PC-9 (cell line): ENCODE results near the gene IMMP2L. TPM values are rescaled to one million over a fixed set of nuclear protein-coding genes. Genes with fewer than 3 reads are reported as not detected.
"Not testable (repeated sequence)": the region's sequence is repeated elsewhere in the genome, so short reads cannot be mapped to it uniquely, and the experiment has no call there.

ENCODE experiments used
- BruUV-seq: library from RNA; stranded (reverse); fragments of 400-500 nt; replicated peaks from 2 replicates; lab custom pipeline; 2021; lab: Mats Ljungman, UMichigan
- CTCF ChIA-PET: fragments of 300-600 bp; sonication (Branson Sonifier 250); formaldehyde crosslinking; loops from one replicate; lab custom pipeline; 2022; ENCODE audit warnings: antibody characterized with exemption; lab: Charles Lee
- POLR2A ChIA-PET: fragments of 300-600 bp; sonication (Branson Sonifier 250); formaldehyde crosslinking; loops from one replicate; lab custom pipeline; 2022; ENCODE audit warnings: antibody characterized with exemption; ENCODE audit not compliant: unreplicated experiment; lab: Charles Lee
- DNase-seq, 2 experiments: peaks; one replicate each; pipeline versions ENCODE4 v3.0.0 to v3.0.0-alpha.2; 2015 to 2022; ENCODE audit warnings: mixed read lengths in 1 of 2
- H2AFZ ChIP-seq: fragments of 200-600 bp; sonication (generic); 2 replicates; pipeline ENCODE4 v1.8.1; 2017; ENCODE audit warnings: antibody characterized with exemption
- H3F3A ChIP-seq: fragments of 200-600 bp; sonication (generic); 2 replicates; pipeline ENCODE4 v1.8.1; 2017; ENCODE audit warnings: antibody characterized with exemption, mild to moderate bottlenecking, low read depth; ENCODE audit not compliant: insufficient read depth
- H3K27ac ChIP-seq: fragments of 200-600 bp; sonication (generic); 2 replicates; pipeline ENCODE4 v1.6.1; 2016; ENCODE audit warnings: mixed run types
- H3K27me3 ChIP-seq: fragments of 200-600 bp; sonication (generic); 2 replicates; pipeline ENCODE4 v1.6.1; 2016; ENCODE audit warnings: low read depth, mixed run types; ENCODE audit not compliant: insufficient read depth
- H3K36me3 ChIP-seq: fragments of 200-600 bp; sonication (generic); 2 replicates; pipeline ENCODE4 v1.6.1; 2016; ENCODE audit warnings: low read depth, mixed run types
- H3K4me1 ChIP-seq: fragments of 200-600 bp; sonication (generic); replicated peaks from 2 replicates; pipeline ENCODE4 v1.6.1; 2016; ENCODE audit warnings: mixed run types; ENCODE audit not compliant: insufficient read depth
- H3K4me2 ChIP-seq: fragments of 200-600 bp; sonication (generic); 2 replicates; pipeline ENCODE4 v1.6.1; 2017; ENCODE audit warnings: mixed run types
- H3K4me3 ChIP-seq: fragments of 200-600 bp; sonication (generic); 2 replicates; pipeline ENCODE4 v1.6.1; 2016; ENCODE audit warnings: mixed run types
- H3K79me2 ChIP-seq: fragments of 200-600 bp; sonication (generic); 2 replicates; pipeline ENCODE4 v1.6.1; 2017; ENCODE audit warnings: low read depth, mixed run types
- H3K9me2 ChIP-seq: fragments of 200-600 bp; sonication (generic); 2 replicates; pipeline ENCODE4 v1.8.1; 2017; ENCODE audit warnings: mild to moderate bottlenecking; ENCODE audit not compliant: insufficient read depth
- H3K9me3 ChIP-seq: fragments of 200-600 bp; sonication (generic); 2 replicates; pipeline ENCODE4 v1.8.1; 2016; ENCODE audit warnings: low read depth; ENCODE audit not compliant: insufficient read depth
- H4K20me1 ChIP-seq: fragments of 200-600 bp; sonication (generic); 2 replicates; pipeline ENCODE4 v1.8.1; 2017; ENCODE audit not compliant: insufficient read depth
- CTCF ChIP-seq: fragments of 200-600 bp; sonication (generic); conservative IDR thresholded peaks from 2 replicates; pipeline ENCODE4 v1.6.1; 2017; ENCODE audit warnings: mixed run types, antibody characterized with exemption, mild to moderate bottlenecking, moderate library complexity
- EZH2 ChIP-seq: fragments of 200-600 bp; sonication (generic); IDR thresholded peaks from 2 replicates; pipeline ENCODE4 v1.8.0; 2017; ENCODE audit warnings: antibody characterized with exemption, low read depth
- intact Hi-C: fragments of 100-400 bp; cut with micrococcal nuclease; formaldehyde crosslinking; loops from one replicate; pipeline ENCODE4 v1.10.0; 2022; ENCODE audit not compliant: unreplicated experiment
- total RNA-seq: library from RNA; stranded (reverse); gene quantifications from 2 replicates; pipeline ENCODE4 v1.2.3, GENCODE V29; 2021

Gene IMMP2L
- total RNA-seq, 1 experiment from 2014 or later: 40.5 TPM

- BruUV-seq: no TSS peak
- no peaks in the 10 kb centered on the region for H4K20me1 ChIP-seq
- no peaks in the 10 kb centered on the region for H3F3A ChIP-seq
- H3K79me2 ChIP-seq: no peaks in the 10 kb centered on the region
- no peak overlapping the region for H3K4me3 ChIP-seq
- TF ChIP-seq EZH2 (no peak), CTCF (no peak)
- no peak overlapping the region for H3K4me2 ChIP-seq
- ChIA-PET CTCF (interaction anchor here (0.6 kb wide), 1 partner anchor 718 kb away, joined by 3 read pairs; no protein-coding TSS in a partner anchor), POLR2A (no interaction called here)
- no peaks in the 10 kb centered on the region for H3K27me3 ChIP-seq
- no peak overlapping the region for H2AFZ ChIP-seq
- no peaks in the 10 kb centered on the region for H3K9me2 ChIP-seq
- intact Hi-C loops: loop anchor here (2.0 kb wide), 1 partner anchor 150 kb away; no protein-coding TSS in a partner anchor
- no peaks in the 10 kb centered on the region for H3K36me3 ChIP-seq
- no peak overlapping the region for H3K27ac ChIP-seq
- no peaks in the 10 kb centered on the region for H3K4me1 ChIP-seq
- no peaks in the 10 kb centered on the region for H3K9me3 ChIP-seq
- no peak for DNase-seq
Observed at GRCh38 chr7:111508387-111508786, 53.9 kb downstream of the IMMP2L start.

- H3K9me2 ChIP-seq, intact Hi-C loops, H3K27me3 ChIP-seq, H3K4me1 ChIP-seq, H3K4me2 ChIP-seq, H3K9me3 ChIP-seq, H3K27ac ChIP-seq, POLR2A ChIA-PET, H3K36me3 ChIP-seq, DNase-seq, CTCF ChIA-PET, H2AFZ ChIP-seq, H3K79me2 ChIP-seq, H4K20me1 ChIP-seq, H3K4me3 ChIP-seq, BruUV-seq, H3F3A ChIP-seq: not testable (repeated sequence)
Observed at GRCh38 chr7:111505422-111505821, 56.9 kb downstream of the IMMP2L start.

- H3K9me2 ChIP-seq, H3K27ac ChIP-seq, intact Hi-C loops, BruUV-seq, H4K20me1 ChIP-seq, H3K4me3 ChIP-seq, H3F3A ChIP-seq, H2AFZ ChIP-seq, H3K79me2 ChIP-seq, CTCF ChIA-PET, H3K9me3 ChIP-seq, H3K36me3 ChIP-seq, H3K27me3 ChIP-seq, POLR2A ChIA-PET, H3K4me2 ChIP-seq, DNase-seq: not testable (repeated sequence)
- peaks cover 15% of the 10 kb centered on the region for H3K4me1 ChIP-seq
Observed at GRCh38 chr7:111501799-111502198, 60.5 kb downstream of the IMMP2L start.

GRCh38 chr7:111499027-111499426 is 63.3 kb downstream of the IMMP2L start:
- Histone ChIP-seq H3K79me2 (no peaks in the 10 kb centered on the region), H3K27me3 (no peaks in the 10 kb centered on the region), H3K4me3 (no peak overlapping the region), H3K27ac (no peak overlapping the region), H4K20me1 (no peaks in the 10 kb centered on the region), H3F3A (no peaks in the 10 kb centered on the region), H3K4me1 (peaks cover 15% of the 10 kb centered on the region), H2AFZ (no peak overlapping the region), H3K36me3 (no peaks in the 10 kb centered on the region), H3K9me2 (no peaks in the 10 kb centered on the region), H3K9me3 (no peaks in the 10 kb centered on the region), H3K4me2 (no peak overlapping the region)
- POLR2A ChIA-PET: interaction anchor here (0.6 kb wide), 1 partner anchor 46 kb away, joined by 5 read pairs; no protein-coding TSS in a partner anchor
- TF ChIP-seq EZH2: no peak
- no peak for TF ChIP-seq CTCF
- BruUV-seq: no TSS peak
- intact Hi-C loops: no loop called here
- CTCF ChIA-PET: no interaction called here
- DNase-seq: peak in 1 of 2 experiments; percentile 68
